B cell (primary cell): ENCODE results near the gene TMEM86A. TPM values are rescaled to one million over a fixed set of nuclear protein-coding genes. Genes with fewer than 3 reads are reported as not detected.
A peak's percentile ranks its signal among the peaks of the same experiment; 100 is the strongest.

ENCODE experiments used
- ATAC-seq: fragments of 200-7000 bp; cut with Tn5 transposase; one replicate; pipeline ENCODE4 v1.10.0; 2021; ENCODE audit warnings: low read depth, mild to moderate bottlenecking, moderate number of reproducible peaks, moderate library complexity
- CTCF ChIA-PET: fragments of 350-600 bp; sonication (Branson Sonifier 250); formaldehyde crosslinking; loops from one replicate; lab custom pipeline; 2021; ENCODE audit warnings: antibody characterized with exemption, inconsistent platforms; lab: Charles Lee
- POLR2A ChIA-PET: fragments of 350-600 bp; sonication (Branson Sonifier 250); formaldehyde crosslinking; loops from one replicate; lab custom pipeline; 2021; ENCODE audit warnings: antibody characterized with exemption; lab: Charles Lee
- DNase-seq: peaks from one replicate; pipeline ENCODE4 v3.0.0; 2013
- H2AFZ ChIP-seq: 2 replicates; pipeline ENCODE4 v1.6.1; 2012; ENCODE audit warnings: mild to moderate bottlenecking, low read depth, low read length; ENCODE audit not compliant: insufficient read depth, poor library complexity, severe bottlenecking
- H3K27ac ChIP-seq, 2 donors: 1 replicate in 1 of 2; 2 replicates in 1 of 2; pipeline ENCODE4 v1.5.1; 2012 to 2013; ENCODE audit warnings: low read length in 2 of 2, mild to moderate bottlenecking in 2 of 2, moderate library complexity in 1 of 2
- H3K27me3 ChIP-seq, 4 experiments: fragments of 200-600 bp in 1 of 4; sonication (generic) in 1 of 4; replicated peaks in 1 of 4; 1 replicate in 2 of 4; 2 replicates in 2 of 4; pipeline versions ENCODE4 v1.6.1 to v1.7.0; 2013 to 2016; ENCODE audit warnings: low read length in 3 of 4, mild to moderate bottlenecking in 2 of 4, mixed read lengths in 1 of 4, moderate library complexity in 1 of 4; ENCODE audit not compliant: insufficient read depth in 4 of 4, control insufficient read depth in 3 of 4; ENCODE audit errors: control extremely low read depth in 1 of 4
- H3K36me3 ChIP-seq, 2 experiments: replicated peaks in 1 of 2; 1 replicate in 1 of 2; 2 replicates in 1 of 2; pipeline versions ENCODE4 v1.6.1 to v1.7.1; 2013; ENCODE audit warnings: low read length in 1 of 2; ENCODE audit not compliant: insufficient read depth in 2 of 2, control insufficient read depth in 1 of 2; ENCODE audit errors: control extremely low read depth in 1 of 2, extremely low read depth in 1 of 2
- H3K4me1 ChIP-seq, 2 donors: fragments of 200-600 bp in 1 of 2; sonication (generic) in 1 of 2; 1 replicate in 1 of 2; 2 replicates in 1 of 2; pipeline versions ENCODE4 v1.5.1 to v1.6.1; 2013 to 2017; ENCODE audit warnings: low read length in 2 of 2; ENCODE audit not compliant: control insufficient read depth in 2 of 2, insufficient read depth in 2 of 2
- H3K4me2 ChIP-seq: replicated peaks from 2 replicates; pipeline ENCODE3; 2012; ENCODE audit warnings: mild to moderate bottlenecking, low read depth, low read length; ENCODE audit not compliant: poor library complexity, severe bottlenecking
- H3K4me3 ChIP-seq, 5 experiments: fragments of 200-600 bp in 1 of 5; sonication (generic) in 1 of 5; 1 replicate in 3 of 5; 2 replicates in 2 of 5; pipeline versions ENCODE4 v1.5.1 to v1.7.0; 2011 to 2016; ENCODE audit warnings: low read length in 4 of 5, mild to moderate bottlenecking in 4 of 5, low read depth in 2 of 5, control low read depth in 1 of 5, moderate library complexity in 1 of 5; ENCODE audit not compliant: insufficient read depth in 1 of 5; ENCODE audit errors: control extremely low read depth in 1 of 5, extremely low read depth in 1 of 5
- H3K79me2 ChIP-seq: fragments of 200-600 bp; sonication (generic); one replicate; pipeline ENCODE4 v1.6.0; 2016; ENCODE audit warnings: low read length; ENCODE audit not compliant: control insufficient read depth, insufficient read depth
- H3K9ac ChIP-seq: fragments of 200-600 bp; sonication (generic); 2 replicates; pipeline ENCODE4 v1.6.1; 2017; ENCODE audit warnings: mild to moderate bottlenecking, low read length, moderate library complexity
- H3K9me3 ChIP-seq, 3 donors: one replicate each; pipeline versions ENCODE4 v1.6.1 to v1.7.1; 2013; ENCODE audit warnings: low read length in 2 of 3; ENCODE audit not compliant: control insufficient read depth in 2 of 3, insufficient read depth in 1 of 3; ENCODE audit errors: control extremely low read depth in 1 of 3
- H4K20me1 ChIP-seq: 2 replicates; pipeline ENCODE4 v1.6.0; 2012; ENCODE audit warnings: mild to moderate bottlenecking, low read length; ENCODE audit not compliant: insufficient read depth, control insufficient read depth, poor library complexity, severe bottlenecking
- H3K27ac Mint-ChIP-seq: one replicate; pipeline ENCODE4 v1.8.0; 2021; ENCODE audit warnings: mixed read lengths
- H3K27me3 Mint-ChIP-seq: one replicate; pipeline ENCODE4 v1.8.0; 2021; ENCODE audit warnings: mixed read lengths
- H3K4me1 Mint-ChIP-seq: one replicate; pipeline ENCODE4 v1.8.0; 2021; ENCODE audit warnings: mixed read lengths
- H3K4me3 Mint-ChIP-seq: one replicate; pipeline ENCODE4 v1.8.0; 2021; ENCODE audit warnings: mixed read lengths
- H3K9me3 Mint-ChIP-seq: one replicate; pipeline ENCODE4 v1.8.0; 2022; ENCODE audit warnings: mixed read lengths; ENCODE audit not compliant: insufficient read depth
- EZH2 ChIP-seq: IDR thresholded peaks from 2 replicates; pipeline ENCODE4 v1.6.1; 2012; ENCODE audit warnings: borderline replicate concordance, low read depth, mild to moderate bottlenecking, moderate library complexity, low read length; ENCODE audit not compliant: insufficient read depth, poor library complexity, severe bottlenecking
- WGBS: methylation state at CpG from one replicate; pipeline ENCODE4 v1.1.5; 2013; ENCODE audit warnings: missing lambda C conversion rate; ENCODE audit not compliant: insufficient coverage; 5-methylcytosine and 5-hydroxymethylcytosine counted together
- intact Hi-C: fragments of 100-400 bp; cut with micrococcal nuclease; formaldehyde crosslinking; loops from one replicate; pipeline ENCODE4 v1.10.0; 2022
- polyA plus RNA-seq: library from polyadenylated mRNA; depleted of rRNA; stranded (reverse); fragments of >200 nt; gene quantifications from 2 replicates; pipeline ENCODE4 v1.2.3, GENCODE V29; 2012
- total RNA-seq, 2 donors: library from RNA; stranded (reverse); fragments of 120-200 nt in 1 of 2; gene quantifications; 1 replicate in 1 of 2; 2 replicates in 1 of 2; pipeline versions ENCODE4 v1.2.3 to v1.2.4, GENCODE V29; 2013 to 2022
- TF ChIP-seq, protein P1 (sequence below): fragments of 200-600 bp; IDR thresholded peaks from one replicate; pipeline ENCODE4 v1.8.0; 2022; ENCODE audit warnings: antibody characterized with exemption, mild to moderate bottlenecking

Gene TMEM86A
- total and polyA plus RNA-seq, 2 donors (not counting 1 experiment from before 2014, with no cell fraction given) = 0.40 to 1.1 TPM

DNA sequence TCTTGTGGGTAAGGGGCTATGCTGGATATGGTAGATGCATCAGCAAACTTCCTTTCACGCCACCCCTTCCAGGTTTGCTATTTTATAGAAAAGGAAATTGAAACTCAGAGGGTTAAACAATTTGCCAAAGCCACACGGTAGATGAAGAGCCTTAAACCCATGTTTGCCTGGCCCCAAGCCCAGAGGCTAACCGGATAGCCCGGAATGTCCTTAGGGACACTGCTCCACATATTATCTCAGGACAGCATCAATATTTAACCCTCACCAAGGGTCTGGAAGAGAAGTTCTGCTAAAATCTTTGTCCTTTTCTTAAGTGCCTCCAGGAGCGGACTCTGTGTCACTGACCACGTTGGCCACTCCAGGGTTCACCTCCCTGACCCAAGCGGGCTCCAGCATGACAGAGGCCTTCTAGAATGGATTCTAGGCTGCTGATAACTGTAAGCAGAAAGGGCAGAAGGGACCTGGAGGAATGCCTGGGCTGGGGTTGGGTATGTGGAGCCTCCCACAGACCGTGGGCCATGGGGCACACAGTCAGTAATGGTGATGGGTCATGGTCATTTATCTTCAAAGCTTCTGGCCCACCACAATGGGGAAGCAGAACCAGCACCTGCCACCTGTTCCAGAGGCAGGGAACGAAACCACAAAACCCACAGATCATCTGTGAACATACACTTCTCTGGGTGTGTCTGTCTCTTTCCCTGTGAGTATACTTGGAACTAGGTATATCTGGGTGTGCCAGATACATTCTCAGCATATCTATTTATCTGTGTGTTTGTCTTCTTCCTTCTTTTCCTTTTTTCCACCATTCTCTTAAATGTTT is 5.4 kb upstream of the TMEM86A start:
- H3K4me1 ChIP-seq = peaks cover 2 to 3% of the 10 kb centered on the region in 2 donors
- ATAC-seq = no peak
- H3K9ac ChIP-seq = no peak overlapping the region
- no peak for DNase-seq
- Mint-ChIP-seq H3K27ac (no peak overlapping the region), H3K4me1 (peaks cover 3% of the 10 kb centered on the region), H3K9me3 (no peaks in the 10 kb centered on the region), H3K4me3 (no peak overlapping the region), H3K27me3 (peaks cover 4% of the 10 kb centered on the region)
- no peaks in the 10 kb centered on the region for H3K79me2 ChIP-seq
- TF ChIP-seq, protein P1, sequence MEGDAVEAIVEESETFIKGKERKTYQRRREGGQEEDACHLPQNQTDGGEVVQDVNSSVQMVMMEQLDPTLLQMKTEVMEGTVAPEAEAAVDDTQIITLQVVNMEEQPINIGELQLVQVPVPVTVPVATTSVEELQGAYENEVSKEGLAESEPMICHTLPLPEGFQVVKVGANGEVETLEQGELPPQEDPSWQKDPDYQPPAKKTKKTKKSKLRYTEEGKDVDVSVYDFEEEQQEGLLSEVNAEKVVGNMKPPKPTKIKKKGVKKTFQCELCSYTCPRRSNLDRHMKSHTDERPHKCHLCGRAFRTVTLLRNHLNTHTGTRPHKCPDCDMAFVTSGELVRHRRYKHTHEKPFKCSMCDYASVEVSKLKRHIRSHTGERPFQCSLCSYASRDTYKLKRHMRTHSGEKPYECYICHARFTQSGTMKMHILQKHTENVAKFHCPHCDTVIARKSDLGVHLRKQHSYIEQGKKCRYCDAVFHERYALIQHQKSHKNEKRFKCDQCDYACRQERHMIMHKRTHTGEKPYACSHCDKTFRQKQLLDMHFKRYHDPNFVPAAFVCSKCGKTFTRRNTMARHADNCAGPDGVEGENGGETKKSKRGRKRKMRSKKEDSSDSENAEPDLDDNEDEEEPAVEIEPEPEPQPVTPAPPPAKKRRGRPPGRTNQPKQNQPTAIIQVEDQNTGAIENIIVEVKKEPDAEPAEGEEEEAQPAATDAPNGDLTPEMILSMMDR = no peak
- TF ChIP-seq EZH2 = no peak
- CTCF ChIA-PET = no interaction called here
- no peaks in the 10 kb centered on the region for H3K36me3 ChIP-seq
- intact Hi-C loops = no loop called here
- H3K9me3 ChIP-seq = no peaks in the 10 kb centered on the region
- H2AFZ ChIP-seq = no peak overlapping the region
- H3K4me2 ChIP-seq = no peak overlapping the region
- no peak overlapping the region for H3K27ac ChIP-seq
- H3K27me3 ChIP-seq = peaks cover 0 to 2% (median 0%) of the 10 kb centered on the region in 4 experiments
- WGBS = 71% methylated on average over 5 of the region's 9 CpGs
- no peaks in the 10 kb centered on the region for H4K20me1 ChIP-seq
- H3K4me3 ChIP-seq = no peak overlapping the region
- POLR2A ChIA-PET = no interaction called here

- POLR2A ChIA-PET = no interaction called here
- H3K4me3 Mint-ChIP-seq = no peak overlapping the region
- H3K27ac Mint-ChIP-seq = no peak overlapping the region
Observed at GRCh38 chr11:18696638-18697225, 1.8 kb upstream of the TMEM86A start.

More at GRCh38 chr11:18696638-18697225, 1.8 kb upstream of the TMEM86A start:
- Histone ChIP-seq H3K36me3 (no peaks in the 10 kb centered on the region), H3K9ac (no peak overlapping the region), H3K79me2 (no peaks in the 10 kb centered on the region), H2AFZ (peak overlapping the region; percentile 37), H3K4me2 (no peak overlapping the region), H3K27me3 (peaks cover 0 to 14% (median 0%) of the 10 kb centered on the region in 4 experiments), H4K20me1 (no peaks in the 10 kb centered on the region), H3K4me3 (no peak overlapping the region), H3K9me3 (no peaks in the 10 kb centered on the region), H3K4me1 (peaks cover 13 to 17% of the 10 kb centered on the region in 2 donors), H3K27ac (no peak overlapping the region)
- no CpG with 5 or more reads among the region's 2 CpGs for WGBS
- H3K9me3 Mint-ChIP-seq = no peaks in the 10 kb centered on the region
- intact Hi-C loops = loop anchor here (5.0 kb wide), 1 partner anchor 546 kb away; the partner anchor contains the start of gene E2F8
- no peak for ATAC-seq
- CTCF ChIA-PET = interaction anchor here (2.6 kb wide), 1 partner anchor 25 kb away, joined by 9 read pairs; no protein-coding TSS in a partner anchor
- no peak for TF ChIP-seq EZH2
- TF ChIP-seq, protein P1 = no peak
- H3K27me3 Mint-ChIP-seq = peaks cover 12% of the 10 kb centered on the region
- DNase-seq = no peak
- H3K4me1 Mint-ChIP-seq = peaks cover 18% of the 10 kb centered on the region
